H1 (cell line): Measurements from ENCODE around the gene POU2F1. TPM values are rescaled to one million over a fixed set of nuclear protein-coding genes. Genes with fewer than 3 reads are reported as not detected.

ENCODE experiments used
- HDAC6 ChIP-seq: IDR thresholded peaks from one replicate; pipeline ENCODE4 v1.7.1; 2012; ENCODE audit warnings: low read depth, mild to moderate bottlenecking, inconsistent platforms, low read length, moderate library complexity
- JUN ChIP-seq: IDR thresholded peaks from 2 replicates; pipeline ENCODE4 v1.6.1; 2011; ENCODE audit warnings: low read depth, mild to moderate bottlenecking, improper control_type of control experiment, low read length
- polyA plus RNA-seq, 7 experiments: library from polyadenylated mRNA; depleted of rRNA in 3 of 7; stranded (reverse) in 5 of 7; unstranded in 2 of 7; fragments of >200 nt in 5 of 7; fragments of 200-250 nt in 2 of 7; gene quantifications; 1 replicate in 5 of 7; 2 replicates in 1 of 7; 4 replicates in 1 of 7; pipeline versions ENCODE4 v1.2.1 to v1.2.3, GENCODE V29; 2011 to 2013; ENCODE audit warnings: missing spikeins in 2 of 7, mixed read lengths in 2 of 7
- total RNA-seq: library from RNA; stranded (reverse); fragmentation: NEBNext Ultra II Directional; extraction: Animal tissue kit (Norgen Biotek cat#: 25700); gene quantifications from 2 replicates; pipeline ENCODE4 v1.2.1, GENCODE V29; 2021

POU2F1 gene
- total and polyA plus RNA-seq, 2 of the 8 experiments (the other 6 are each of a cell fraction or from before 2014, with no cell fraction given) = 37.0 to 57.2 TPM

- TF ChIP-seq HDAC6 = no peak
- TF ChIP-seq JUN = no peak
Measured at GRCh38 chr1:167232801-167233200, 12.1 kb downstream of the POU2F1 start (continued).
